Astrocyte of the spinal cord (primary cell): ENCODE data around the gene LPAR4.

Experiments
- DNase-seq: peaks from one replicate; pipeline ENCODE4 v3.0.0; 2011; ENCODE audit warnings: low read depth, low spot score
- H3K4me3 ChIP-seq: 2 replicates; pipeline ENCODE4 v1.5.1; 2011; ENCODE audit warnings: low read depth, mild to moderate bottlenecking, low read length, moderate library complexity
- in situ Hi-C: cut with HindIII; loops from 2 replicates; pipeline ENCODE4 v1.10.0; 2017; ENCODE audit warnings: low sequenced_read_pairs
- TF ChIP-seq, protein P1 (sequence below): IDR thresholded peaks from 2 replicates; pipeline ENCODE4 v1.5.1; 2012; ENCODE audit warnings: low read depth, mild to moderate bottlenecking, low read length, inconsistent platforms

The LPAR4 gene, protein sequence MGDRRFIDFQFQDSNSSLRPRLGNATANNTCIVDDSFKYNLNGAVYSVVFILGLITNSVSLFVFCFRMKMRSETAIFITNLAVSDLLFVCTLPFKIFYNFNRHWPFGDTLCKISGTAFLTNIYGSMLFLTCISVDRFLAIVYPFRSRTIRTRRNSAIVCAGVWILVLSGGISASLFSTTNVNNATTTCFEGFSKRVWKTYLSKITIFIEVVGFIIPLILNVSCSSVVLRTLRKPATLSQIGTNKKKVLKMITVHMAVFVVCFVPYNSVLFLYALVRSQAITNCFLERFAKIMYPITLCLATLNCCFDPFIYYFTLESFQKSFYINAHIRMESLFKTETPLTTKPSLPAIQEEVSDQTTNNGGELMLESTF

DNA sequence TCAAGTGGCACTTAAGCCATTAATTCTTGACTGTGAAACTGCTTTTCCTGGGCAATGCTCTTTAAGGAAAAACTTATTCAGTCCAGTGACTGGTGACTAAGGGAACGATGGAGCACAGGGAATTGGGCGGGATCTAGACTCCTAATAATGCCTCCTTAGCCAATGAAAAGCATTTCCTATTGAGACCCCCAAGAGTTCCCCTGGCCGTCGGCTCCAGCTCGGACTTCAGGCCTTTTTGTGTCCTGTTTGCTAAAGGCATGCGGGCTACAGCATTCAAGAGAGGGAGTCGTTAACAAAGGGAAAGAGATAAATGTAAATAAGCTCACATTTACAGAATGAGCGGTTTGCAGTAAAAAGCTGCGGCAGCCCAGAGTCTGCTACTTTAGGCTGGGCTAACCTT, at the start of gene LPAR4:
Gene LPAR4, plus strand, starts transcription at position 232 of the 400 bp plus-strand sequence. CDS start 7,150 bp downstream, outside the sequence.
- in situ Hi-C loops, result no loop called here
- peak within 1 kb of the TSS; percentile 40 for H3K4me3 ChIP-seq
- peak; percentile 51 for DNase-seq
- TF ChIP-seq, protein P1, sequence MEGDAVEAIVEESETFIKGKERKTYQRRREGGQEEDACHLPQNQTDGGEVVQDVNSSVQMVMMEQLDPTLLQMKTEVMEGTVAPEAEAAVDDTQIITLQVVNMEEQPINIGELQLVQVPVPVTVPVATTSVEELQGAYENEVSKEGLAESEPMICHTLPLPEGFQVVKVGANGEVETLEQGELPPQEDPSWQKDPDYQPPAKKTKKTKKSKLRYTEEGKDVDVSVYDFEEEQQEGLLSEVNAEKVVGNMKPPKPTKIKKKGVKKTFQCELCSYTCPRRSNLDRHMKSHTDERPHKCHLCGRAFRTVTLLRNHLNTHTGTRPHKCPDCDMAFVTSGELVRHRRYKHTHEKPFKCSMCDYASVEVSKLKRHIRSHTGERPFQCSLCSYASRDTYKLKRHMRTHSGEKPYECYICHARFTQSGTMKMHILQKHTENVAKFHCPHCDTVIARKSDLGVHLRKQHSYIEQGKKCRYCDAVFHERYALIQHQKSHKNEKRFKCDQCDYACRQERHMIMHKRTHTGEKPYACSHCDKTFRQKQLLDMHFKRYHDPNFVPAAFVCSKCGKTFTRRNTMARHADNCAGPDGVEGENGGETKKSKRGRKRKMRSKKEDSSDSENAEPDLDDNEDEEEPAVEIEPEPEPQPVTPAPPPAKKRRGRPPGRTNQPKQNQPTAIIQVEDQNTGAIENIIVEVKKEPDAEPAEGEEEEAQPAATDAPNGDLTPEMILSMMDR, result no peak

DNA sequence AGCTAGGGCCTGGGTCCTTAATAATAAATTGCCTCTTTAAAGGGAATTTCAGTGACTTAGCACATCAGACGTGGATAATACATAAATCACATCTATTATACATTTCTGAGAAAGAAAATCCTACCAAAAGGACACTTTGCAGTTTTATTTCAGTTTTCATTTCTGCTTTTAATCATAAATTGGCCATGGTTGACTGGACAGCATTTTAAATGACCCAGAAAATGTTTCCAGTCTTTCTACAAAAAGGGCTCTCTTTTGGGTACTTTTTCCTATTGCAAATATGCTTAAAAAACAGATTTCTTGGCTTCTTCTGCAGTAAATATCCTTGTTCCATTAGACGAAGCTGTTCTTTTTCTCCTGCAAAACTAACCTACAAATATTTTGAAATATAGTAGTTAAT, 41.4 kb upstream of the LPAR4 start:
- in situ Hi-C loops, result no loop called here
- TF ChIP-seq, protein P1, result no peak
- no peak overlapping the region for H3K4me3 ChIP-seq
- no peak for DNase-seq

DNA sequence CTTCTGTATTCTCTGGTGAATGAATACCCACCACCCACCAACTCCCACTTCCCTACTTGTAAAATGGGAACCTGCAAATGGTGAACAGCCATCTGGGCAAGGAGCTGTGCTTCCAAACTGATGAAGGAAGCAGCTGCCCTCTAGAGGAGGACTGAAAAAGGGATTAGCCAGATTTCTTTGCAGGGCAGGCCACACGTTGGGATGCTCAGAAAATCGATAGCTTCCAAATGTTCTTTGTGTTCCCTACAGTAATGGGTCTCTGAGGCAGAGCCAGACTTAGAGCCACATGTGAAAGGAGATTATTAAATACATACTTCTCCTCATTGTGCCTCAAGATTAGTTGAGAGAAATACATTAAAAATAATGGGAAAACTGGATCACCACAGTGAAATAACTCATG, 39.3 kb upstream of the LPAR4 start:
- H3K4me3 ChIP-seq, result no peak overlapping the region
- TF ChIP-seq, protein P1, result peak; percentile 64
- peak; percentile 51 for DNase-seq
- in situ Hi-C loops, result no loop called here

DNA sequence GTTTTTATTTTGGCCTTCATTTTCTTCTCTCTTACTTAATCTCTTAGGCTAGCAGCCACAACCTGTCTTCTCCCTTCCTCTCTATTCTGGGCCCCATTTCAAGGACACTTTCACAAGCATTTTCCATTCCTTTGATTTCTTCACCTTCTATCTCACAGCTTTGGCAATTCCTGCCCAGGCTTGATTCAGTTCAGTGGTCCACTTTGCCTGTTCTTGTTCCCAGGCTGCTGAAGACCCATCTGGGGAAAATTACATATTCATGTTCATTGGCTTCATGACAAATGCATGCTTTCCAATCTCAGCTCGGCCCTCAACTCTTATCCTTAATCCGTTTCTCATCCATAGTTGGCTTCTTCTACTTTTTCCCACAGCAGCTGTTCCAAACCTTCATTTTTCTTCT, 38.7 kb upstream of the LPAR4 start:
- no peak overlapping the region for H3K4me3 ChIP-seq
- in situ Hi-C loops, result no loop called here
- TF ChIP-seq, protein P1, result no peak
- no peak for DNase-seq

DNA sequence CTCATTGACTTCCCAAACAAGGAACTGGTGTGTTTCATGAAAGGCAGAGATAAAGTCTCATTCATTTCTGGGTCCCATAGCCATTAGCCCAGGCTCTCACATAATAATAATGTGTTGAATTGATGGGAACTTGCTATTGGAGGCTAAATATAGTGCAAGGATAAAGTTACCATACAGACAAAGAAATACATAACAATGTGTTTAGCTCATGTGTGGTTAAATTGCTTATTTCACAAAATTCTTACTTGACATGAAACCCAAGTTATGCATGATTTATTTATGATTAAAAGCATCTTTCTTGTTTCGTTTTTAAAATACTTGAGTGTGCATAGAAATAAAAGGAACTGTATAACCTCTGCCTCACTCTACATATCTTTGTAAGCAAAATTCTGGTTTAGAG, 37.3 kb upstream of the LPAR4 start:
- TF ChIP-seq, protein P1, result no peak
- peak; percentile 27 for DNase-seq
- H3K4me3 ChIP-seq, result no peak overlapping the region

DNA sequence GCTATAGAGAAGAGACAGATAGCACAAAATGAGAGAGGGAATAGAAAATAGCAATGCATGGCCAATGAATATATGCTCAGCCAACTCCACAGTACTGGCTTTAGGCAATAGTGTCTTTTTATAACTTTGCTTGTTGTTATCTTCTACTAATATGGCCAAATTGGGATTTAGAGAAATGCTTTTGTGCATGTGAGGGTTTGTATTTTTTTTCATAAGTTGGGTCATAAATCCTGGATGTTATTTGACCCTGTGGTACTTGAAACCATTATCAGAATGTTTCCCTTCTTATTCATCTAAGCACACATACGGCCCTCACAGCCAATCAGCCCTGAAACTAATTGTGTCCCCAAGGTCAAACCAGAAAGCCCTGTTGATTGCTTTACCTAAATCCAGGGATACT, 35.2 kb upstream of the LPAR4 start:
- no peak for DNase-seq
- TF ChIP-seq, protein P1, result no peak
- in situ Hi-C loops, result no loop called here
- no peak overlapping the region for H3K4me3 ChIP-seq

More for the DNA sequence above, 37.3 kb upstream of the LPAR4 start:
- in situ Hi-C loops, result no loop called here
